K562 (cell line): ENCODE results near the gene BRICD5.

Experiments
- CREB1 ChIP-seq, 2 experiments: sonication (generic) in 1 of 2; formaldehyde crosslinking in 1 of 2; IDR thresholded peaks; 2 replicates each; pipeline versions ENCODE4 v1.6.1 to v1.8.0; 2012 to 2022; ENCODE audit warnings: inconsistent platforms in 1 of 2, mild to moderate bottlenecking in 1 of 2, missing genetic modification reagents in 1 of 2, moderate library complexity in 1 of 2
- ESRRA ChIP-seq: fragments of 450-650 bp; IDR thresholded peaks from 2 replicates; pipeline ENCODE4 v1.6.1; 2014; ENCODE audit warnings: low read depth, mild to moderate bottlenecking, moderate library complexity, borderline replicate concordance
- KAT8 ChIP-seq: fragments of 450-650 bp; IDR thresholded peaks from 2 replicates; pipeline ENCODE4 v1.6.1; 2016; ENCODE audit warnings: low read depth, mild to moderate bottlenecking
- NUFIP1 ChIP-seq: fragments of 450-650 bp; IDR thresholded peaks from 2 replicates; pipeline ENCODE4 v1.6.1; 2018; ENCODE audit not compliant: partially characterized antibody
- SMARCA4 ChIP-seq: fragments of 450-650 bp; IDR thresholded peaks from 2 replicates; pipeline ENCODE4 v1.6.1; 2016
- ZKSCAN8 ChIP-seq: fragments of 200-800 bp; sonication (Bioruptor generic); IDR thresholded peaks from 2 replicates; pipeline ENCODE4 v1.6.1; 2016; ENCODE audit warnings: missing genetic modification characterization, missing compliant biosample characterization

DNA sequence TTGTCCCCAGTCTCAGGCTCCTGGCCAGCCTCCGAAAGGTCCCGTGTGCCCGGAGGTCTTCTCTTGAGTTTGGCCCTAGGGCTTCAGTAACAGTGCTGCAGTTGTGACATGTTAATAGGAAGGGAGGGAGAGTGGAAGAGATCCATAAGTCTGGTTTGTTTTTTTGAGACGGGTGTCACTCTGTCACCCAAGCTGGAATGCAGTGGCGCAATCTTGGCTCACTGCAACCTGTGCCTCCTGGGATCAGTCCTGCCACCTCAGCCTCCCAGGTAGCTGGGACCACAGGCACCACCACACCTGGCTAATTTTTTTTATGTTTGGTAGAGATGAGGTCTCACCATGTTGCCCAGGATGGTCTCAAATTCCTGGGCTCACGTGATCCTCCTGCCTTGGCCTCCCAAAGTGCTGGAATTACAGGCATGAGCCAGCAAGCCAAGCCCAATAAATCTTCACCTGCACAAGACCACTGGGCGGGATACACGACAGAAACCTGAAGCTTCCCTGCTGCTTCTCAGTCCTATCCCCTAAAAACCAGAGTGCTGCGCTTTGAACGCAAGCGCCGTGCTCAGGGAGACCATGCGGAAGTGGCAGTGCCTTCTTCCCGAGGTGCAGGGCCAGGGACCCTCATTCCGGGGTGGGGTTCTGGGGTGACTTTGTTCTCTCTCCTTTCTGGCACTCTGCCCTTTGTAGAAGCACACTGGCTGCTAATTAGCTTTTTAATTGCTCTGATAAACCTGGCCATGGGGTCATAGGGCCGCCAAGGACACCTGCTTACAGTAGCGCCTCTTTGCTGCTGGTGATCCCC, 44.2 kb downstream of the BRICD5 start:
- TF ChIP-seq ZKSCAN8 (CRISPR knock-in tag) (no peak), ESRRA (no peak), CREB1 (IDR thresholded peaks at IDR 0.05) (no peak), CREB1 (CRISPR knock-in tag; IDR thresholded peaks at IDR 0.05) (no peak), NUFIP1 (no peak), SMARCA4 (no peak), KAT8 (no peak)
